Activated naive CD4-positive, alpha-beta T cell treated with anti-CD3 and anti-CD28 coated beads, Interleukin-2, amount 50 U/mL, for 24 hours (primary cell): ENCODE results near the gene CCDC8.
A peak's percentile ranks its signal among the peaks of the same experiment; 100 is the strongest.
"Not testable (repeated sequence)": the region's sequence is repeated elsewhere in the genome, so short reads cannot be mapped to it uniquely, and the experiment has no call there.

ENCODE experiments used
- H3K27ac Mint-ChIP-seq: one replicate; pipeline ENCODE4 v1.8.0; 2021; ENCODE audit warnings: mild to moderate bottlenecking, mixed read lengths
- H3K27me3 Mint-ChIP-seq: one replicate; pipeline ENCODE4 v1.8.0; 2021; ENCODE audit warnings: mixed read lengths
- H3K36me3 Mint-ChIP-seq: one replicate; pipeline ENCODE4 v1.8.0; 2021; ENCODE audit warnings: mixed read lengths
- H3K4me1 Mint-ChIP-seq: one replicate; pipeline ENCODE4 v1.8.0; 2021; ENCODE audit warnings: mixed read lengths
- H3K4me3 Mint-ChIP-seq: one replicate; pipeline ENCODE4 v1.8.0; 2021; ENCODE audit warnings: mild to moderate bottlenecking, mixed read lengths
- H3K9me3 Mint-ChIP-seq: one replicate; pipeline ENCODE4 v1.8.0; 2021; ENCODE audit warnings: mixed read lengths

The CCDC8 gene

GRCh38 chr19:46383171-46383815 lies 30.1 kb downstream of the CCDC8 start:
- H3K36me3 Mint-ChIP-seq: peaks cover 23% of the 10 kb centered on the region
- H3K9me3 Mint-ChIP-seq: no peaks in the 10 kb centered on the region
- no peaks in the 10 kb centered on the region for H3K27me3 Mint-ChIP-seq

DNA sequence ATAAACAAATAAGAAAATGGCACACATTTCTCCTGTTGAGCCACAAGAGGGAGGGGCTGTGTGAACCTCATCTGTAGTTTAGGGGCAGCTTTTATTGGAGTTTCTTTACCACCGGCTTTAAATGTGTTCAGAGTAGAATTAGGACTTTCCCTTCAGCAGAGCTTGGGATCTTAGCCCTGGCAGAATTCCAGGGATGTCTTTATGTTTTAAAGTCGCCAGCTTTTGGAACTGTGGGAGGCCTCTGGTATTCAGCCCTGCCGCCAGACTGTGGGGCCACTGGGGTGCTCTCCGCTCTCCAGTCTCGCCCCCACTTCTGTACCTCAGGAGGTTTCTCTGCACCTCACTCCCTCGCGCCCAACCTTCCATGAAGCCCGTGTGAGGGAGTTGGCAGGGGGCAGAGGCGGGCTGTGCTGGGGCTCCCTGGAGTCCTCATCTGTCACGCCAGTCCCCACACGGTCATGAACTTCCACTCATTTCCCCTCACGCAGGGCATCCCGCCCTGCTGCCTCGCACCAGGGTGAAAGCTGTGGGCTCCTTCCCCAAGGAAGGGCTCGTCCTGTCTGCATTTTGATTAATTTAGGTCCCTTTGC lies 31.5 kb downstream of the CCDC8 start:
- Mint-ChIP-seq H3K4me3 (no peak overlapping the region), H3K27me3 (no peaks in the 10 kb centered on the region)

More at GRCh38 chr19:46383171-46383815, 30.1 kb downstream of the CCDC8 start:
- Mint-ChIP-seq H3K4me3 (no peak overlapping the region), H3K4me1 (peaks cover 11% of the 10 kb centered on the region), H3K27ac (no peak overlapping the region)

GRCh38 chr19:46381346-46381745 lies 32.0 kb downstream of the CCDC8 start:
- H3K36me3 Mint-ChIP-seq: peaks cover 17% of the 10 kb centered on the region
- H3K27ac Mint-ChIP-seq: peak overlapping the region; percentile 23
- no peaks in the 10 kb centered on the region for H3K9me3 Mint-ChIP-seq
- H3K4me3 Mint-ChIP-seq: no peak overlapping the region
- no peaks in the 10 kb centered on the region for H3K27me3 Mint-ChIP-seq
- peaks cover 11% of the 10 kb centered on the region for H3K4me1 Mint-ChIP-seq

More for the DNA sequence above, 31.5 kb downstream of the CCDC8 start:
- peak overlapping the region; percentile 23 for H3K27ac Mint-ChIP-seq
- H3K9me3 Mint-ChIP-seq: no peaks in the 10 kb centered on the region
- H3K4me1 Mint-ChIP-seq: peaks cover 11% of the 10 kb centered on the region
- peaks cover 18% of the 10 kb centered on the region for H3K36me3 Mint-ChIP-seq

DNA sequence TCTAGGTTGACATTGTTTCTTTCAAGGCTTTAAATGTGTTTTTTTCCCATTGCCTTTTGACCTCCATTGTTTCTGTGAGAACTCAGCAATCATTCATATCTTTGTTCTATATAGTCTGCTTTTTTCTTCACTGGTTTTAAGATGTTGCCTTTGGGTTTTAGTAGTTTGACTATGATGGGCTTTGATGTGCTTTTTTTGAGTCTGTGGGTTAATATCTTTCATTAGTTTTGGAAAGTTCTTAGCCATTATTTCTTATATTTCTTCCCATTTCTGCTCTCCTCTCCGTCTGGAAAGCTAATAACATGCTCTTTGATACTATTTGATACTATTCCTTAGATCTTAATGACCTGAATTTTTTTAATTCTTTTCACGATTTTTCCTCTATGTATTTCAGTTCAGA lies 32.7 kb downstream of the CCDC8 start:
- H3K27me3 Mint-ChIP-seq: no peaks in the 10 kb centered on the region
- H3K4me1 Mint-ChIP-seq: peaks cover 11% of the 10 kb centered on the region
- H3K36me3 Mint-ChIP-seq: peaks cover 16% of the 10 kb centered on the region
- no peaks in the 10 kb centered on the region for H3K9me3 Mint-ChIP-seq
- H3K4me3 Mint-ChIP-seq: no peak overlapping the region
- H3K27ac Mint-ChIP-seq: no peak overlapping the region

DNA sequence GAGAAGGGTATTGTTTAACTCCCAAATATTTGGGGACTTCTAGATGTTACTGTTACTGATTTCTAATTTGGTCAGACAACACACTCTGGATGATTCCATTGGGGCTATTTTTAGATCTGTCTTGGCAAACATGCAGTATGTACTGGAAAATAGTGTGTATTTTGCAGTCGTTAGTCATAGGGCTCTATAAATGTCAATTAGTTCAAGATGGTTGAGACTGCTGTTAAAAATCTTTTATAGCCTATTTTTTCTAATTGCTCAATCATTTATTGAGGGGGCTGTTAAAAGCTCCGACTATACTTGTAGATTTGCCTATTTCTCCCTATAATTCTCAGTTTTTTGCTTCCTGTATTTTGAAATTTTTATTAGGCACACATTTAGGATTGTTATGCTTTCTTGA lies 35.1 kb downstream of the CCDC8 start:
- Mint-ChIP-seq H3K27ac (no peak overlapping the region), H3K4me3 (no peak overlapping the region), H3K27me3 (no peaks in the 10 kb centered on the region), H3K36me3 (peaks cover 15% of the 10 kb centered on the region), H3K9me3 (no peaks in the 10 kb centered on the region), H3K4me1 (peaks cover 11% of the 10 kb centered on the region)

GRCh38 chr19:46376241-46377153 lies 36.9 kb downstream of the CCDC8 start:
- Mint-ChIP-seq H3K4me1 (peaks cover 15% of the 10 kb centered on the region), H3K9me3 (no peaks in the 10 kb centered on the region), H3K27ac (no peak overlapping the region), H3K36me3 (peaks cover 15% of the 10 kb centered on the region), H3K4me3 (no peak overlapping the region), H3K27me3 (no peaks in the 10 kb centered on the region)

- not testable (repeated sequence) for H3K27me3 Mint-ChIP-seq, H3K9me3 Mint-ChIP-seq, H3K4me3 Mint-ChIP-seq, H3K36me3 Mint-ChIP-seq, H3K27ac Mint-ChIP-seq
- H3K4me1 Mint-ChIP-seq: peaks cover 17% of the 10 kb centered on the region
These were observed 37.8 kb downstream of the CCDC8 start for GRCh38 chr19:46375476-46376067.

DNA sequence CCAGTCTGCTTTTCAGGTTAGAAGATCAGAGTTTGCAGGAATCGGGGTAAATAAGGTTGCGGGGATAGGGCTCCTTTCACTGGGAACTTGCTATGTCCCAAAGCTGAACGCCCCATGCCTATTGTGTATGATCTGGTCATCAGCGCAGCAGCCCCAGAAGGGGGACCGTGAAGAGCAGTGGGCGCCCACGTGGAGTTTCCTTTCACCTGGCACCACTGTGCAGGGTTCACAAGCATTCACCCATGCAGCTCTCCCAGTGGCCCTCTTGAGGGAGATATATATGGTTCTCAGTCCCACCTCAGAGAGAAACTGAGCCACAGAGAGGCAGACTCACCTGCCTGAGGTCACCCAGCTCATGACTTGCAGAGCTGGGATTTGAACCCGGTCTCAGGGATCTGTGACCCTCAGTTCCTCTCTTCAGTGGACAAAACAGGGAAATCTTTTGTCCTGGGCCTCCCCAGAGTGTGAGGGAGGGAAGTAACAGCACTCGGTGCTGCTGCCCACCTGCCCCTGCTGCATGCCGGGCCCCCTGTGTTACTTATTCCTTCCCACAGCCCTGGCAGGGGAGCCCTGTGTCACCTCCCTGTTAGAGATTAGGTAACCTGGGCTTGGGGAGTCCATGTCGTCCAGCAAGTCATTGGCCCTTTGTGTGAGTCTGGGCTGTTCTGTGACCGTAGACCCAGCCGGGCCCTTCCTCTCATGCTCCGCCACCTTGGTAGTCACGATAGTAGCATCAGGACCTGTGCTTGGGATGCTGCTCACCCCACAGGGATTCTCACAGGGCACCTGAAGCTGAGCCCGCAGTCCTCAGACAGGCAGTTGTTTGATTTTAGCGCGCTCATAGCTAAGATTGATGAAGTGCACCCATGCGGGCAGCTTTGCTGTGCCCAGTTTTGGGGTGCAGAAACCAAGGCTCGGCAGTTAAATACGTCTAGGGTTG lies 38.6 kb downstream of the CCDC8 start:
- H3K4me3 Mint-ChIP-seq: no peak overlapping the region
- no peaks in the 10 kb centered on the region for H3K27me3 Mint-ChIP-seq
- peaks cover 5% of the 10 kb centered on the region for H3K36me3 Mint-ChIP-seq
- peaks cover 18% of the 10 kb centered on the region for H3K4me1 Mint-ChIP-seq
- no peaks in the 10 kb centered on the region for H3K9me3 Mint-ChIP-seq
- H3K27ac Mint-ChIP-seq: no peak overlapping the region

DNA sequence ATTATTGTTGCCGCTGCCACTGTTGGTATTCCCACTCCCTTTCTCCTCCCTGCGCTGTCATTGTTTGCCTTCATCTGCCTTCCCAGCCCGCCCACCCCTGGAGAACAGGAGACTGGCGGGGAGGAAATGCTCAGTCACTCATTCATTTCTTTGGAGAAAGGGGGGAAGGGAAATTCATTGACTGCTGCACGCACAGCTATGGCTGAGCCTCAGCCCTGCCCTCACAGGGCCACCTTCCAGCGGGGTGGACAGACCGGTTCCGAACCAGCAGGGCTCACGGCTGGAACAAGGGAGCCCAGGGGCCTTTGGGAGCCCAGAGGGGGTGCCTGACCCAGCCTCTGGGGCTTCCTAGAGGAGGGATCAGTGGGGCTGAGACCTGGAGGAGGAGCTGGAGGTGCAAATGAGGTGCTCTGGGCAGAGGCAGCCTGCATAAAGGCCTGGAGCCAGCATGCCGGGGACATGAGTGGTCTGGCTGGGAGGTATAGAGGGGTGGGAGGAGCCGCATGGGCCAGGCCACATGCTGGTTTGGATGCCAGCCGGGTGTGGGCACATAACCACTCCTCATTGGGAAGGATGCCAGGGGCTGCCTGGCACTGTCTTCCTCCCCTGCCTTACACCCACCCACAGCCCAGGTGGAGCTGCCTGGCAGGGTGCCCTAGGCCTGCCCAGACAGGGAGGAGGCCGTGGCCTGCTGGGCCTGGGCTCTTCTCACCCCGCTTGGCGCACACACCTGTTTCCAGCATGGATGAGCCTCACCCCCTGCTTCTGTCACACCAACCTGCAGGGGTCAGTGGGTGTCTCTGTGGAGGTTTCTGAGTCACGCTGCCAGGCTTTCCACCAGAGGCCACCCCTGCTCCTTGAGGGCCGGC lies 39.6 kb downstream of the CCDC8 start:
- no peaks in the 10 kb centered on the region for H3K27me3 Mint-ChIP-seq
- no peaks in the 10 kb centered on the region for H3K9me3 Mint-ChIP-seq
- H3K27ac Mint-ChIP-seq: no peak overlapping the region
- peaks cover 2% of the 10 kb centered on the region for H3K36me3 Mint-ChIP-seq
- no peak overlapping the region for H3K4me3 Mint-ChIP-seq
- H3K4me1 Mint-ChIP-seq: peaks cover 24% of the 10 kb centered on the region

- Mint-ChIP-seq H3K9me3 (no peaks in the 10 kb centered on the region), H3K27me3 (no peaks in the 10 kb centered on the region), H3K4me1 (peaks cover 22% of the 10 kb centered on the region), H3K4me3 (no peak overlapping the region), H3K27ac (no peak overlapping the region), H3K36me3 (peaks cover 2% of the 10 kb centered on the region)
These were observed 40.4 kb downstream of the CCDC8 start for GRCh38 chr19:46372901-46373490.

GRCh38 chr19:46371371-46371901 lies 41.9 kb downstream of the CCDC8 start:
- peaks cover 2% of the 10 kb centered on the region for H3K36me3 Mint-ChIP-seq
- no peak overlapping the region for H3K4me3 Mint-ChIP-seq
- no peak overlapping the region for H3K27ac Mint-ChIP-seq
- H3K27me3 Mint-ChIP-seq: no peaks in the 10 kb centered on the region
- H3K9me3 Mint-ChIP-seq: no peaks in the 10 kb centered on the region
- peaks cover 33% of the 10 kb centered on the region for H3K4me1 Mint-ChIP-seq

- Mint-ChIP-seq H3K36me3 (no peaks in the 10 kb centered on the region), H3K27ac (no peak overlapping the region), H3K9me3 (no peaks in the 10 kb centered on the region), H3K4me3 (no peak overlapping the region), H3K27me3 (no peaks in the 10 kb centered on the region), H3K4me1 (peaks cover 39% of the 10 kb centered on the region)
These were observed 43.5 kb downstream of the CCDC8 start for GRCh38 chr19:46369817-46370216.

- H3K27ac Mint-ChIP-seq: no peak overlapping the region
- H3K36me3 Mint-ChIP-seq: peaks cover 5% of the 10 kb centered on the region
- no peaks in the 10 kb centered on the region for H3K27me3 Mint-ChIP-seq
- H3K9me3 Mint-ChIP-seq: no peaks in the 10 kb centered on the region
- peaks cover 51% of the 10 kb centered on the region for H3K4me1 Mint-ChIP-seq
- H3K4me3 Mint-ChIP-seq: no peak overlapping the region
These were observed 45.2 kb downstream of the CCDC8 start for GRCh38 chr19:46368116-46368515.
